ENCODE data around the gene DNASE1L2. TPM values are rescaled to one million over a fixed set of nuclear protein-coding genes. Genes with fewer than 3 reads are reported as not detected.
"Not testable (repeated sequence)": the region's sequence is repeated elsewhere in the genome, so short reads cannot be mapped to it uniquely, and the experiment has no call there.

DNASE1L2 gene
- total RNA-seq, 1 experiment from 2014 or later, result 1.6 TPM

DNA sequence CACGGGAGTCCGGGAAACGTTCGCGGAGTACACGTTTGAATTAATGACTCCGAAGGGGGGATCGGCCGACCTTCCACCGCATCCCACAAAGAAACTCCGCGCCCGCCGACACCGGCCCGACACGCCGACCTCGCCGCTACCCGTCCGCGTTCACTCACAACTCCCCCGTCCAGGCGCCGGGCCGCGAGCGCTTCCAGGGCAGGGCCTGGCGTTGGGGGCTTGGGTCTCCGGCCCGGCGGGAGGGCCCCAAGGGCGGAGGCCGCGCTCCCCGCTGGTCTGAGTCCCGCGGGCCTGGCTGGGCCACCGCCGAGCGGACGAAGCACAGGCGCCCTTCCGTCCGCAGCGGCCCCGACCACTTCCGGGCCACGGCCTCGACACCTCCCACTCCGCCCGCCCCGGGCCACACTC is 31.3 kb downstream of the DNASE1L2 start:
- DNase-seq (ENCODE audit: extremely low read depth, low read depth), result not testable (repeated sequence)

DNA sequence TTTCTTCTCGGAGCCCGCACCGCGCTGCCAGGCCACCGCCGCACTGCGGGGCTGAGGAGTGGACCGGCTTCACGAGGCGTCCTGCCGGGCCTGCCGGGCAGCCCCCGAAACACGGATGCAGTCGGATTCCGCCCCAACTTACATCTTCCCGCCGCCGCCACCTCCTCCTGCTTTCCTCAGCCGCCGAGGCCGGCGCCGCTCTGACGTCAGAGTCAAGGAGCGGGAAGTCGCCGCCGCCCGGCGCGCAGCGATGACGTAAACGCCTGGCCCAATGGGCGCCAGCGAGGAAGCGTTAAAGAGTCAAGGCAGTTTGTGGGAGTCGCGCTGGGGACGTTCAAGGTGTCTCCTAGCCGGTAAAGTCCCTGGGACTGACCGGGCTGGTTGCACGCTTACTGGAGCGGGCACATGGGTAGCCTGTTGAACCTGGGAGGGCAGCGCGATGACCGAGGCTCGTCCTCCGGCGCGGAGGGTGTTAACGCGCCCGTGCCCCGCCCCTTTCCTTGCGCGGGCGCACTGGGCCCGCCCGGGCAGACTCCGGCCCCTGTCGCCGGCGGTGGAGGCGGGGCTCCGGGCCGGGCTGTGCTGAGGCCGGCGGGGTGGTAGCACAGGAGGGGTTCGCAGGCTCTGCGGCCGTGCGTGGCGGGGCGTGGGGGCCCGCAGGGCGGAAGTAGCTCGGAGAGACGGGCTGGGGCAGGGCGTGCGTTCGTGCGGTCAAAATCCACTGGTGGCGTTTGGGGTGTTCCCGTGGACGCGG is 31.8 kb downstream of the DNASE1L2 start, which contains the start of gene RNPS1:
TSS of gene RNPS1 (minus strand) at position 214 of the 754 bp plus-strand sequence. CDS start 3,483 bp downstream, outside the sequence.
- peak; percentile 90 for DNase-seq (ENCODE audit: extremely low read depth, low read depth)

DNA sequence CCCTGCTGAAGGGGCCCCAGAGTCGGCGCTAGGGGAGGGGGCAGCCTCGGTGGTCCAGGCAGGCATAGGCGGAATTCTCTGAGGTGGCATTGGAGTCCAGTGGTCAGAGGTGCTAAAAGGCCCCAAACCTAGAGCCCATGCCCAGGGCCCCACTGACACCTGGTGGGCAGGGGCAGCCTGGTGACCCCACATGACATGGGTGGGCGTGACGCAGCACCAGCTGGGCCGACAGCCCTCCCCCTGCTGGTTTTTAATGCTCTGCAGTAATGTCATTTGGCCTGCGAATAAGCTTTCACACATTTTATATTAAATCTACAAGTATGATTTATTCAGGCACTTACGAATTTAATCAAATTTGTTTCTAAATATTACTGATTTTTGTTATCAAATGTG is 33.8 kb downstream of the DNASE1L2 start:
- no peak for DNase-seq (ENCODE audit: extremely low read depth, low read depth)

DNA sequence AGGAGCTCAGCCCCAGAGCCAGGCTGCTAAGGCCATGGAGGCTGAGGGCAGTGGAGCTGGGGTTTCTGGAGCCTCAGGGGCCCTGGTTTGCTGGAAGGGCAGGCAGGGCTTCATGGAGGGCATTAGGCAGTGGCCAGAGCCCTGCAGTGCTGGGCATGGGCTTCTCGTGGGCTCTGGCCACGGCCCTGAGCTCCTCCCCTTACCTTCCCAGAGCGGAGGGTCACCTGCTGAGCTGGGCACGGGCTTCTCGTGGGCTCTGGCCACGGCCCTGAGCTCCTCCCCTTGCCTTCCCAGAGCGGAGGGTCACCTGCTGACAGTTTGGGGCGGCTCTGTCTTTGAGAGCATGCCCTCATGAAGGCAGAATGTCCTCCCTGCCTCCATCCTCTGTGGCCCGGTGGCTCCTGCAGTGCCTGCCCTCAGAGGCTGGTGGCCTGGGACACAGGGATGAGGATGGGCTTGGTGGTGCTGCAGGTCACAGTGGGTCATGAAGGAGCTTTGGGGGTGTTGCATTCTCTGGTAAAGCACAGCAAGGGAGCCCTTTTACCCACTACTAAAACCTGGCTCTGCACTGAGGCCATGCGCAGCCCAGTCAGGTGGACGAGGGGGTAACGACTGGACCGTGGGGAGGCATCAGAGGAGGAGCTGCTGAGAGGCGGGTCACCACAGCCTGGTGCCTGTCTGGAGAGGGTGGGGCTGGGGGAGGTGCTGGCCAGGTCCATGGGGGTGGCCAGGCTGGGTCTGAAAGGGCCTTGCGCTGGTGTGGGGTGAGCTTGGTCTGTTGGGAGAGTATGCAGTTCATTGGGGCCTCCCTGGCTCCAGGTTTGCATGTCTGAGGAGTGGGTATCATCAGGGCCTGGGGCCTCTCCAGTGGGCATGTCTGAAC is 34.6 kb downstream of the DNASE1L2 start:
- DNase-seq (ENCODE audit: extremely low read depth, low read depth), result no peak

DNA sequence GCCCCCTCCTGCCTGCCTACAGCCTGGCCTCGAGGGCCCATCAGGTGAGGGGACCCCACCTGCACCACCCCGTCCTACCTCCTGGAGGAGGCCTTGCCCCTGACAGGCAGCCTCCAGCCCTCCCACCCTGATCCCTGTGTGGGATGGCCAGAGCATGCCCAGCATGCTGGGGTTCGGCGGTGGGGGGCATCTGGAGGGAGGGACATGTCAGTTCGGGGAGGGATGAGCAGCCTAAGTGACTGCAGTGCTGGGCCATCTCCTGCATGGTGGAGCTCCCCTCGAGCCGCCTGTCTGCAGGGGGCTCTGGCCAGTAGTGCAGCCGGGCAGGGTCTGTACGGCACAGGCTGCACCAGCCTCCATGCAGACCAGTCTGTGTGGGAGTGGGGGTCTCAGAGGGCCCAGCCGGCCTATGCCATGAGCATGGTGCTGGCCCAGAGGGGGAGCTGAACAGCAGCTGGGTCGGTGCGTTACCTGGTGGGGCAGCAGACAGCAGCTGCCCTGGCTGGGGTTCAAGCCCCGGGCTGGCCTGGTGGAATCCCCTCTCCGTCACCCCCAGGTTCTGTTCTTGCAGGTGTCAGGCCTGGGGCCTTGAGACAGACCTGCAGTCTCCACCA is 35.7 kb downstream of the DNASE1L2 start:
- DNase-seq (ENCODE audit: extremely low read depth, low read depth), result no peak

DNA sequence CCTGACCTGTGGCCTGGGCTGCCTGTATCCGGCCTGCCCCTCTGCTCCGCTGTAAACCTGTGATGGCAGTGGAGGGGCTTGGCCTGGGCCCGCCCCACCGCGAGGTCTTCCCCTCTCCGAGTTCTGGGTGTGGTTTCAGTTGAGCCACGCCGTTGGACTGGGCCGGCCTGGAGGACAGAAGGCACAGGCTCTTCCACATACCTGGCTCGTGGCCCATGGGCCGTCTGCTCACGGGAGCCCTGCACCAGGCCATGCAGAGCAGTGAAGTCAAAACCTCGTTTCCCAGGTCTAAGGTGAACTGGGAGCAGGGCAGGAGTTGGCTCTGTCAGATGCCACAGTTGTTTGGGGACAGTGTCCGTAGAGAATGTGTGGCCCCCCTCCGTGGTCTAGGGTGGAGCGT is 37.2 kb downstream of the DNASE1L2 start:
- DNase-seq (ENCODE audit: extremely low read depth, low read depth), result no peak

DNA sequence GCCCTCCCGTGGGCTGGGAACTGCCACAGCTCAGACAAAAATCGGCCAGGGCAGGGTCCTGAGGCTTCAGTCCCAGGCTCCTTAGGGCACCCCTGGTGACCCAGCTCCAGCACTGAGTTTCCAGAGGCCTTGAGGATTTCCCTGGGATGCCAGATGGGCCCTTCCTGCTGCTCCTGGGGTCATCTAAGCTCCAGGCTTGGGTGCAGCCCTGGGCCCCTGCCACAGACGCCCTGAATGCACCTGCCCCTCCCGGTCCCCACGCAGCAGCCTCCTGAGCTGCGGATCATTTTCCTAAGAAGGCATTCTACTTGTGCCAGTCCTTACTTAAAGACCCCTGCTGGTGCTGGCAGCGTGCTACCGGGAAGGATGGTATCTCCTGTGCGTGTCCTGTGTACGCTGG is 37.7 kb downstream of the DNASE1L2 start:
- no peak for DNase-seq (ENCODE audit: extremely low read depth, low read depth)

DNA sequence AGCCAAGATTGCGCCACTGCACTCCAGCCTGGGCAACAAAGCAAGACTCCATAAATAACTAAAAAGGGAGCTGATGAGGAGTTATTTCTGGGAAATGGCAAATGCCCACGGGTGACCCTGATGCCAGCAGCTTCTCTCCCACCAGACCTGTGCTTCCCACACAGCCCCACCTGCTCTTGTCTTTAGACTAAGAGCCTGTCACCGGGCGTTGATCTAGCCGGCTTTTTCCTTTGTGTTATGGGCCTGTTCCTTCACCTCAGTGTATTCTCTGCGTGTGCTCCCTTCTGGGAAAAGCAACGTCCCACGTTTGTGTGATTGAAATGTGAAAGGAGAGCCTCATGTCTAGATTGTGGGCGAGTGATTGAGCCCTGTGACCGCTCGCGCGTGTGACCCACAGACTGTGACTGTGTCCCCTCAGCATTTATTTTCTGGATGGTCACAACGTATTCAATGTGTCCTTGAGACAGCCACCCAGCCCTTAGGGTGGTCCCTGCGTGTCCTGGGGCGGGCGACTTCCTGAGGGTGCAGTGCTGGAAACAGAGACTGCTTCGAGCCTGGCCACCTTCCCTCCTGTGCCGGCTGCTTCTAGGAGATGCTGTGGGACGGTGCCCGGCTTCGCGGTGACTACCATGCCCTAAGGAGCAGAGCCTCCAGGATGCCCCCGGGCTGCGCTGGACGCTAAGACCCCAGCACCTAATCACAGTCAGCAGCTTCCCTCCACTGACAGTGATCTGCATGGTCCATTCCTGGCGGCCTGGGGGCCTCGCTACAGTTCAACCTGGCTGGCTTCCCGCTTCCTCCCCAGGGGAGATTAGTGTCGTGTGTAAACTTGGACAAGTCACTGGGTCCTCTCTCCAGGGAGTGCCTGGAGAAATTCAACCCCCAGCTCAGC is 39.5 kb downstream of the DNASE1L2 start:
- no peak for DNase-seq (ENCODE audit: extremely low read depth, low read depth)

DNA sequence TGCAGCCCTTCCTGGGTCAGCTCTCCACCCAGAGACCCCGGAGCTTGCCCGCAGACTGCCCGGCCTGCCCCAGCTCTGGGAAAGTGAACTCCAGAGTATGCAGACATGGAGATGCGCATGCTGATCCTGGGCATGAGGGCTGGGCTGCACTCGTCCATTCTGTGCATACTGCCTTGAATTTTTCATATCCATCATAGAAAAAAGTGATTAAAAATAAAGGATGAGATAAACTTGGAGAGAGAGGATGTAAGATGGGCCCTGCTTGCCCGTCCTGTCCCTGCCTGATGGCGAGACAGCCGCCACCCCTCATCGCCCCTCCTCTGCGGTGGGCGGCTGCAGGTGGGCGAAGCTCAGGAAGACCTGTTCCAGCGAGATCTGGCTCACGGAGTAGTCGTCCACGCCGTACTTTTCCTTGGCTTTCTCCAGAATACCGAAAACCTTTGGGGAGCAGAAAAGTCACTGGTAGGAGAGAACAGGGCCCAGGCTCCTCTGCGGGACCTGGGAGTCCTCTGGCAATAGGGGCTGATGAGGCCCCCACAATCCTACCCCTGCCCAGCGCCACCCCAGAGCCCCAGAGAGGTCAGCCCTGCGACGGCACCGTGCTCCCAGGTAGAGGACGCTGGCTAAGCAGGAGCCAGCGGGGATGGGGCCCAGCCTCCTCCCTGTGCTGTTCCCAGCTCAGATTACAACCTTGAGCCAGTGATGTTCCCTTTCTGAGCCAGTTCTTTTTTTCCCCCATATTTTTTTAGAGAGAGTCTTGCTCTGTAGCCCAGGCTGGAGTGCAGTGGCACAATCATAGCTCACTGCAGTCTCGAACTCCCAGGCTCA is 40.3 kb downstream of the DNASE1L2 start:
- DNase-seq (ENCODE audit: extremely low read depth, low read depth), result no peak

DNA sequence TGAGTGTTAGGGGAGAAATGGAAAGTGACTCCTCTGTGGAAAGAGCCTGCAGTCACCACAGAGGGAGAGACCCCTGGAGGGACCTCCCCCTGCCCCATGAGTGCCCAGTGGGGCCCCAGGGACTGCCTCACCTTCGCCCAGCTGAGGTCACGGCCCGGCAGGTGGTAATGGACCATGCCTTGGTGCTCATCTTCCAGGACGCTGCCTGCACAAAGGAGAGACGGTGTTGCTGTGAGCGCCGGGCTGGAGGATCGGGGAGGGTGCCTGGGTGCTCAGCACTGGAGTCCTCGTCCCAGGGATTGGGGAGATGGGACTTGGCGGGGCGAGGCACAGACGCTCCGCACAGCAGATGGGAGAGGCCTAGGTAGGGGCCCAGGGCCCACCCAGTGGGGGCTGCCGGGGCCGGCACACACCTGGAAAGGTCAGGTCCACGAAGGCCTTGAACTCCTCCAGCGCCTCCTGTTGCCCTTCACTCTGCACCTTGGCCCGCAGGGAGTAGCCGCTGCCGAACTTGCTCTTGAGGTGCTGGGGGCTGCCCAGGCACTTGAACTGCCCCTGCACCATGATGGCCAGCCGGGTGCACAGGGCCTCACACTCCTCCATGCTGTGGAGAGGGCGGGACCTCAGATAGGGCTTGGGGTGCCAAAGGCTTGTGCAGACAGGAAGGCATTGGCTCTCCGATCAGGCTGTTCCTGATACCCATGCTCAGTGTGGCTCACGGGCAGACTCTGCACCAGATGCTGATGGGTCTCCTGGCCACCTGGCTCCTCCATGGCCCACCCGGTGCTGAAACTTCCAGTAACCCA is 41.4 kb downstream of the DNASE1L2 start:
- DNase-seq (ENCODE audit: extremely low read depth, low read depth), result no peak

DNA sequence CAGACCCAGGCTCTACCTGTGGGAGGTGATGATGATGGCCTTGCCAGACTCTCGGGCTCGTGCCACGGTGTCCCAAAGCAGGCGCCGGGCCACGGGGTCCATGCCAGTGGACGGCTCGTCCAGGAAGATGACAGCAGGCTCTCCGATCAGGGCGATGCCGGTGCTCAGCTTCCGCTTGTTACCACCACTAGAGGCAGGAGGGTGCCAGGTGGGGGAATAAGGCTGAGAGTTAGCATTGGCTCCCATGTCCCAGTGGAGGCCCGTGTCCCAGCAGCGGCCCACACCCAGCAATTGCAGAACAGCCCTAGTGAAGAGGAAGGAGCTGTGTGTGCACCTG is 42.0 kb downstream of the DNASE1L2 start:
- no peak for DNase-seq (ENCODE audit: extremely low read depth, low read depth)

DNA sequence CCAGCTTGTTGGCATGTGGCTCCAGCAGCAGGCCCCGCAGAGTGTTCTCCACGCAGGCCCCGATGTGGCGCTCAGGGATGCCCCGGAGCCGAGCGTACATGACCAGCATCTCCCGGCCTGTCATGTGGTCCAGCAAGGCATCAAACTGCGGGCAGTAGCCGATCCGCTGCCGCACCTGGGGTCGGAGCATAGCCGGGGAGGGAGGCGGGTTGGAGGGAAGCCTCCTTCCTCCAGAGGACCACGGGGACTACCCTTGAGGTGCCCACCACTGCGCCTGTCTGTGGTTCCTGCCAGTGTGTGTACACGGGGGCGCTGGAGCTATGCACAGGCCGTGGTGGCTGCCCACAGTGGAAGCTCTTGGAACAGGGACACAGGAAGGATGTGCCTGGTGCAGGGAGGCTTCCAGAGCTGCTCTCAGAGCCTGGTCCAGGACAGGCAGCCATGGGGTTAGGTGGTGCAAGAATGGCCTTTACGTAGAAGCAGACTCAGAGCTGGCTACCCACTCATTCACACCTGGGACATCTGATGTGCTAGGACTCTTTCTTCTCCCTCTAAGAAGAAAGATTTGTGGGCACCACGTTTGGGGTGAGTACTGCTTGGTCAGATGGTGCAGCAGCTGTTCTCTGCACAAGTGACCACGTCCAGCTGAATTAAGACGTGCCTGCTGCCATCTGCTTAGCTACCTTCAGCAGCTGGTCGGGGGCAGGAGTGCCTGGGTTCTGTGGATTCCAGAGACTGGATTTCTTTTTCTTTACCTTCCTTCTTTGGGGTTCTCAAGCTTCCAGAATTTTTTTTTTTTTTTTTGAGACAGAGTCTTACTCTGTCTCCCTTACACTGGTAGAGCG is 42.9 kb downstream of the DNASE1L2 start:
- DNase-seq (ENCODE audit: extremely low read depth, low read depth), result no peak

DNA sequence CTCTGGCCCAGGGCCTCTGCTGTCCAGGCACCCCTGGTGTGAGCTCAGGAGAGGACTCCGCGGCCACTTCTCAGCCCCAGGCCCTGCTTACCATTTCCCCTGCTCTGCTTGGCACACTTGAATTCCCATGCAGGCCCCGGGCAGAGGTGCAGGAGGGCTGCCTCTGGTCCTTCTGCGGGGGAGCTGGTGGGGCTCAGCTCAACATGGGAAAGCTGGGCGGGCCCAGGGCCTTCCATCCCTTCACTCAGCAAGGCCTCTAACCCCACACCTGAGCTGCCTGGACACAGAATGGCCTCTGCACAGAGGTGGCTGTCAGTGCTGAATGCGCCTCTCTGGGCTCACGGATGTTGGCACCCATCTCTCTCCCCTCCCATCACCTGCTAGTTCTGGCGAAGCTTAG is 44.2 kb downstream of the DNASE1L2 start:
- no peak for DNase-seq (ENCODE audit: extremely low read depth, low read depth)

DNA sequence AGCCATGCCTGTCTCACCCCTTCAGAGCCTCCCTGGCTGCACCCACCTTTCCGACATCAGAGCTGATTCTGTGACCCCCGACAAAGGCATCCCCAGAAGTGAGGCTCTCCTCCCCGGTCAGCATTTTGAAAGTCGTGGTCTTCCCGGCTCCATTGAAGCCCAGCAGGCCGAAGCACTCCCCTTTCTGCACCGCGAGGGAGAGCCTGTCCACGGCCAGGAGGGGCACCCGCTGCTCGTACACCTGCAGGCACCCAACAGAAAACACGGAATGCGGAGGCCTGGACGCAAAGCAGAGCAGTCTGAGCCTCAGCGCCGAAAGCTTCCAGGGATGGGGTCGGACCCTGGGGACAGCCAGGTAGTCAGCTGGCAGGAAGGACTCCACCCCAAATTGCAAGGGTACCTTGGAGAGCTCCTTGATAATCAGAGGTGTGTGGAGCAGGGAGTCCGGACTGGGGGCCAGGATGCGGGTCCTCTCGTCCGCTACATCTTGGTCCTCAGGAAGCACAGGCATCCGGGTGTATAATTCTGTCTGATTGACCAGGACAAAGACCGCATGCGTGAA is 44.8 kb downstream of the DNASE1L2 start:
- no peak for DNase-seq (ENCODE audit: extremely low read depth, low read depth)

DNA sequence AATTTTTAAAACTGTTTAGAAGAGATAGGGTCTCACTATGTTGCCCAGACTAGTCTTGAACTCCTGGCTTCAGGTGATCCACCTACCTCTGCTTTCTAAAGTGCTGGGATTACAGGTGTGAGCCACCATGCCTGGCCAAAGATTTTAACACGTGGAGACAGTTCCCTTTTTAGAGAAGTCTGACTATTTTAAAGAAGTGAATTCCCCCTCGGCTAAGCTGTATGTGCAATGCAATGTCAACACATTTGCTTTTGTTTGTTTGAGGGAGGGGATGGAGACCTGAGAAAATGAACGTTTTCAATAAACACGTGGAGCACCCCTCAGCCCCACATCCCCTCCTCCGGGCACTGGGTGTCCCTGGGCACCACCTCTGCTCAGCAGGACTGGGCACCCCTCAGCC is 46.0 kb downstream of the DNASE1L2 start:
- no peak for DNase-seq (ENCODE audit: extremely low read depth, low read depth)

DNA sequence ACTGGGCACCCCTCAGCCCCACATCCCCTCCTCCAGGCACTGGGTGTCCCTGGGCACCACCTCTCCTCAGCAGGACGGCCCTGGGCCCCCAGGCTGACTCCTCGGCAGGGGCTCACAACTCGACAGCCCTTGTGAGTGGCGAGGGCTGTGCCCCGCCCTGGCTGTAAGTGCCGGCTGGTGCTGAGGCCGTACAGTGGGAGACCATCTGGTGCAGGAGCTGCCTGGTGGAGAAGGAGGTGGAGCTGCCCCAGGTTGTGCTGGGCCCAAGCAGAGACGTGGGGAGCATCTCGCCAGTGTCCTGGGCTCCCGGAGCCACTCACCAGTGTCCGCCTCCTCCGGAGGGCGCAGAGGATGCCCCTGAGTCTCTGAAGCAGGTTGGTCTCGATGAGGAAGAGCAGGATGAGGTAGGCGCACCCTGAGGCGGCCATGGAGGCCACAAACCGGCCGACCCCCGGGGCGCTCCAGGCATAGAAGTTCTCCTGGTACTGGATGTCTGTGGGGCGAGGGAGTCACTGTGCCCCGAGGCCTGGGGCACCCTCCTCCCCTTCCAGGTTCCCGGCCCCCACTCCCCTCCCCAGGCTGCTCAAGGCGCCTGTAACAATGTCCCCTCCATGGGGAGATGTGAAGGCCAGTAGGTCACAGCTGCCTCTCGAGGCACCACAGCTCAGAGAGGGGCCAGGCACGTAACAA is 46.8 kb downstream of the DNASE1L2 start:
- no peak for DNase-seq (ENCODE audit: extremely low read depth, low read depth)

Measured in NCI-H460 (cell line).